GM21390 (cell line): ENCODE data around the gene ABCE1.
"Not testable (repeated sequence)": the region's sequence is repeated elsewhere in the genome, so short reads cannot be mapped to it uniquely, and the experiment has no call there.

Experiments
- ATAC-seq: cut with Tn5 transposase; IDR thresholded peaks from one replicate; pipeline ENCODE4 v1.9.1; 2021; ENCODE audit not compliant: unreplicated experiment

Gene ABCE1

DNA sequence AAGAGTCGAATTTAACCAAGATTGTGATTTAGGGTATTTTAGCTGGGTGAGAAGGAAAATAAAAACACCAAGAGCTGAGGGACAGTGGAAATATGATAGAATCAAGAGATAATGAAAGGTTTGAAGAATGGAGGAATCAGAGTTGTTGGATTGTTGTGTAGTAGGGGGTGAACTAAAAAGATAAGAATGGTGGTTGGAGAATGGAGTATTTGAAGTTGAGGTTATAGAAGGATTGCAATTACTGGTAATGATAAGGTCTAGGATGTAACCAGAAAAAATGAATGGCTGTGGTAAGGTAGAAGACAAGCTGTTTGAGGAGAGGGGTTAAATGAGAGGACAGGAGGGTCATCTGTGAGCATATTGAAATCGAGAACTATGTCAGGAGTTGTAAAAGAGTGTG, 4.5 kb downstream of the ABCE1 start:
- no peak for ATAC-seq

DNA sequence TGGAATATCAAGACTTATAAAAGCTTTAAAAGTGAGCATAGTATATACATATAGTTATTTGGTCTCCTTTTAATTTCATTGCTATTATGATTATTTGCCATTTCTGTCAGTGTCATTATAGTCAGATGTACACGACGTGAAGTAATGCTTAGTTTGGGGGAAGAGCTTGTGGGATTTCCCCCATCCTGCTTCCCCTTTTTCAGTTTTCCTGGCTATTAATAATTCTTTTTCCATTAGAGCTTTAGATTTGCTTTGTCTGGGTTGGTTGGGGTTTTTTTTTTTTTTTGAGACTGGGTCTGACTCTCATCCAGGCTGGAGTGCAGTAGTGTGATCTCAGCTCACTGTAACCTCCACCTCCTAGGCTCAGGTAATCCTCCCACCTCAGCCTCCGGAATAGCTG, 5.4 kb downstream of the ABCE1 start:
- no peak for ATAC-seq

DNA sequence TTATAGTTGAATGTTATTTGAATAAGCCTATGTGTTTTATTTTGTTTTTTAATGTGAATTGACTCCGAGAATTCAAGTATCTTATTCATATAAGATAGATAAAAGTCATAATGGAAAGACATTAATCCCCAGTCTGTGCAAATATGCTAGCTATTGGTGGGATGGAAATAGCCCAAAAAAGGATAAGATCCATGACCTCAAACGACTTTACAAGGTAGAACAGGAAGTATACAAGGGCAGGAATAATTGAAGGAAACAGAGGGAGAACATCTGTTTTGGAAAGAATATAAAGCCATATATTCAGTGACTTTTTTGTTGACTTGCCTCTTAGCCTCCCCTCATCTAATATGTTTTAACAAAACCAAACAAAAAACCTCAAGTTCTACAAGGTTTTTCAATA, 9.0 kb downstream of the ABCE1 start:
- no peak for ATAC-seq

DNA sequence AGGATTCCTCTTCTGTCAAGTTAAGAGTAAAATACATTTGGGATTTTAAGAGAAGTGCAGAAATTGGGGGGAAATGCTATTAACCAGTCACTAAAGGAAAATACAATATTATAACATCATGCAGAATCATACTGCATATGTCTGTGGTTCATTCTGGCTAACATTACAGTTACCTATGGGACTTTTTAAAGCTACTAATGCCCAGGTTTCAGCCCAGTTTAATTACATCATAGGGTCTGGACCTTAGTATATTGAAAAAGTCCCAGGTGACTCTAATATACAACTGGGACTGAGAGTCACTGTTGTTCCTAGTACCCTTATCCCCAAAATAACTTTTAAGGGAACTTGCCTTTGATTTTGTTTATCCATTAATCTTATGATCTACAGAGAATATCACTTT, 10.0 kb downstream of the ABCE1 start:
- ATAC-seq: no peak

DNA sequence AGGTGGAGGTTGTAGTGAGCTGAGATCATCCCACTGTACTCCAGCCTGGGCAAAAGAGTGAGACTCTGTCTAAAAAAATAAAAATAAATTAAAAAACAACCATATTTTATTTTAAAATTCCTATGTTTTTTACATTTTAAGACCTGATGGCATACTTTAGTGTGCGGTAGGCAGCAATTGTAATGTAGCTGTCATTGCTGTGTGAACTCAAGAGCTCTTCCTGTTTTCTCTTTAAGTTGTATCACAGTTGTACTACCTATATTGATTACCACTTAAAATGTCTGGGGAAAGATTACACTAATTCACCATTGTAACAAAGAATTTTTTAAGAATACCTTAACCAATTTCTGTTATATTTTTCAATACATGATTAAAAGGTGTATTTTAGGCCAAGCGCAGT, 27.3 kb downstream of the ABCE1 start:
- no peak for ATAC-seq

DNA sequence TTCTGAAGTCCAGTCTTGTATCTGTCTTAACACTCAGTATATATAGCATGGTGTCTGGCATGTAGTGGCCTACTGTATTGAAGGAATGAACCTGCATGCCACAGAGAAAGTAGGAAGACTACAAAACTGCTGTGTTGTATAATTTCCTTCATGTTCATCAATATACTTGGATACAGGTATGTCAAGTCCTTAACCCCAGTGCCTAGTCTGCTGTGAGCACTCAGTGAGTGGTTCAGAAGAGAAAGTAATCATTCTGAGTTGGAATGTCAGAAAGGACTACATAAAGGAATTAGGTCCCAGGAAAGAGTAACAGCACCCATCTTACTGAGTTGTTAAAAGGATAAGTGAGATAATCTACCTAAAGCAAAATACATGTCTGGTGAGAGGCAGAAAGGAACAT, 32.0 kb downstream of the ABCE1 start:
- no peak for ATAC-seq

- no peak for ATAC-seq
Measured at GRCh38 chr4:145130788-145131399, 32.8 kb downstream of the ABCE1 start.

GRCh38 chr4:145131848-145132247, 33.7 kb downstream of the ABCE1 start:
- no peak for ATAC-seq

DNA sequence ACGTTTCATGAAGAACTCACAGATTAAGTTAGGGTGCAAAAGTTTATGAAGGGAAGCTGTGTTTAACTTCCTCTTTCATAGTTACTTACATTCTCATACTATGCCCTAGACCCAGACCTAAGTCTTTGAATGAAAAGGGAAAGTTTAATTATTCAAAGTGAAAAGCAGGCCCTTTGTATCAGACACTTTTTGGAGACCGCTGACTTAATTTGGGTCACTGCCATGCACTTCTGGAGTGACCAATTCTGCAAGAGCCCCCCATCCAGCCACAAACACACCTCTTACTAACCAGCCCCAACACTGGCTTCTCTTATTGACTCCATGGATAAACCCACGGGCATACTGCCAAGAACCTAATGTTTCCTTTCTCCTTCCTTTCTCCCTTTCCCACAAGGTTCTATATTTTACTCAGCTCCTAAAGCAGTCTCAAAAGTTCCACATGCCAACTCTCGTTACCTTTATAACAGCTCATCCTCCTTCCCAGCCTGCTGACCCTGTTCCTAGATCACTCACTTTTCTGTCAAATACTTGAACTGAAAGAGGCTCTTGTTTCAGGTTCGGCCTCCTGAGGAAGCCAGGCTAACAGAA, 34.5 kb downstream of the ABCE1 start:
- ATAC-seq: peak; percentile 79

- not testable (repeated sequence) for ATAC-seq
Measured at GRCh38 chr4:145136219-145136618, 38.1 kb downstream of the ABCE1 start.

- ATAC-seq: no peak
Measured at GRCh38 chr4:145148980-145149379, 50.9 kb downstream of the ABCE1 start.

- ATAC-seq: no peak
Measured at GRCh38 chr4:145153181-145153903, 55.2 kb downstream of the ABCE1 start.

DNA sequence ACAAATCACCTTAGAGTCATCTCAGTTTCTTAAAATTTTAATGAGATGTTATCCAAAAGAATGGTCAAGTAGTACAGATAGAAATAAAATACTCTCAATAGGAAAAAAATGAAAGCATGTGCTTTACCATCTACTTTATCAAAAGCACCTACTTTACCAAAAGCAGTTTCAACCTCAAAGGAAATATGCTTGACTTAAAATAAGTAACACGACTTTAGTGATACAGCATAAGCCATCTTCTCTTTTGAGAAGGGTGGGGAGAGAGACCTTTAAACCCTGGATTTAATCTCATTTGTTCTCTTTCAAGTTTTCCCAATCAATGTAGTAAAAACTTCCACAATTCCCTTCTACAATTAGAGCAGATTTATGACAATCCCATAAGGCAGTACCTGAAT, 55.8 kb downstream of the ABCE1 start:
- ATAC-seq: no peak

- peak; percentile 80 for ATAC-seq
Measured at GRCh38 chr4:145154573-145154972, 56.5 kb downstream of the ABCE1 start.

GRCh38 chr4:145155268-145155870, 57.3 kb downstream of the ABCE1 start:
- no peak for ATAC-seq

GRCh38 chr4:145156986-145157385, 58.9 kb downstream of the ABCE1 start:
- ATAC-seq: no peak

DNA sequence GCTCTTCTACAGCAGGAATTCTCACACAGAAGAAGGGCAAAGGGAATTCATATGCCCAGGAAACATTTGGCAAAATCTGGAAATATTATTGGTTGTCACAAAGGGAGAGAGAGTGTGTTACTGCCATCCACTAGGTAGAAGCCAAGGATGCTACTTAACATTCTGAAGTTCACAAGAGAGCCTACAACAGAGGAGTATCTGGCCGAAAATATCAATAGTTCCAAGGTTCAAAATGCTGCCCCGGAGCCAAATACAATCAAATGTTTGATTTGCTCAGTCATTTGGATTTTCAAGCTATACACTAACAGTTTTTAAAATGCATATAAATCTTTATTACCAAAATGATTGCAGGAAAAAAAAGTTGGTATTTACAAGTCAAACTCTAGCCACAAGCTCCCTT, 63.4 kb downstream of the ABCE1 start:
- ATAC-seq: no peak

DNA sequence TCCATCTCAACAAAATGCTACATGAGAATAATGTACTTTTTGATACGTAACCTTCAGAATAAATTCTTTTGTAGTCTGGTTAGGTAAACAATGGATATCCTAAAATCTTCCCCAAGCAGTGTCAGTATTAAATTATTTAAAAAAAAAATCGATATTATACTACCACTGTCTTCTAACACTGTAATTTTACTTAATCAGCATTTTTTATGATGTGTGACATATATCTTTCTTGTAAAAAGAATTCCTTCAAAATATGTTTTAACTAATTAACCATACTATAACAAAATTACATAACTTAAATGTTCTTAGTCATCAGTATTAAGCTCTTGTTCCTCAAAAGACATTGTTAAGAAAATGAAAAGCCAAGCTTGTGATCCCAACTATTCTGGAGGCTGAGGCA, 69.8 kb downstream of the ABCE1 start:
- ATAC-seq: no peak

DNA sequence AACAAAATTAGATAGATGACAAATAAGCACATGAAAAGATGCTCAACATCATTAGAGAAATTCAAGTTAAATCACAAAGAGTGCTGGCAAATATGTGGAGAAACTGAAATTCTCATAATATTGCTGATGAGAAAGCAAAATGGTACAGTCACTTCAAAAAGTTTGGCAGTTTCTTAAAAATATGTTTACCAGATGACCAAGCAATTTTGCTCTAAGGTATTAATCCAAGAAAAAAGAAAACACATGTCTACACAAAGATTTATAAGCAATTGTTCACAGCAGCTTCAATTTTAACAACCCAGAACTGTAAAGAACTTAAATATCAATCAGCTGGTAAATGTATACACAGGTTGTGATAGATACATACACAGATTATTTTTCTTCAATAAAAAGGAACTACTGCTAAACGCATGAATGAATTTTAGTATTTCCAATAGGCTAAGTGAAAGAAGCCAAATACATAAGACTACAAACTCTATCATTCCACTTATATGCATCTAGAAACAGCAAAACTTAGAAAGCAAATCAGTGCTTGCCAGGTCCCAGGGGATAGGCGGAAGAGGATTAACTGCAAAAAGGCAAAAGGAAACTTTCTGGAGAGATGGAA, 70.6 kb downstream of the ABCE1 start:
- ATAC-seq: no peak

DNA sequence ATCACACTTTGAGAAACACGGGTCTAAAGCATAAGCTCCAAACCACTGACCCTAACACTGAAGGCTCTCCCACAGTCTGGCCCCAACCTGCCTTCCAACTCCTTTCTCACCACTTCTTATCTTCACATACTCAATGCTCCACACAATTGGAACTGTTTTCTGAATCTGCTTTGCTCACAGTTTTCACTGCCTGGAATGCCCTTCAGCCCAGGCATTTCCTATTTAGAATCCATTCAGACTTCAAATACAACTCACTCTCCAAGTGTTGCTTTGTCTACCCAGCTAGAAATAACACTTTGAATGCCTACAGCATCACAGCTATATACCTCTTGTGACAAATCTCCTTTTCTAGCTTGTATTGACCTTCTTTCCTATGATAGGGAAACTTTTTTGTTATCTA, 72.1 kb downstream of the ABCE1 start:
- ATAC-seq: no peak

DNA sequence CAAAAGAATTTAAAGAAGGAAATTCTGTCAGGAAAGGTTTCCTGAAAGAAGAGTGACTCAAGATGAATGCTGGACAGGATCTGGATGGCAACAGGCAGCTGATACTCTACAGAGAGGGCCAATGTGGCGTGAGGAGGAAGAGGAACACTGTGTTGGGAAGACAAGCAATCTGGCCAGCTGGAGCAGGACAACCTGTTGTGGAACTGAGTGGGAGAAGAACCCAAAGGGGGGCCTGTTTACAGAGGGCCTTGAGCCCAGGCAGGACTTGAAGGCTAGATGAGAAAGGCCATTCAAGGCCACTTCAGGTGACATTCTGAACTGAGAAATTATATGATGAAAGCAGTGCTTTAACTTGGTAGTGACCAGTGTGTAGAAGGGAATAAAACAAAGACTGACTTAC, 73.8 kb downstream of the ABCE1 start:
- ATAC-seq: no peak
